GM19240 (cell line): ENCODE data around the gene XNDC1N.
"Not testable (repeated sequence)": the region's sequence is repeated elsewhere in the genome, so short reads cannot be mapped to it uniquely, and the experiment has no call there.

Source experiments
- DNase-seq: peaks from one replicate; pipeline ENCODE4 v3.0.0; 2011; ENCODE audit warnings: low spot score; ENCODE audit not compliant: insufficient read length

The XNDC1N gene

DNA sequence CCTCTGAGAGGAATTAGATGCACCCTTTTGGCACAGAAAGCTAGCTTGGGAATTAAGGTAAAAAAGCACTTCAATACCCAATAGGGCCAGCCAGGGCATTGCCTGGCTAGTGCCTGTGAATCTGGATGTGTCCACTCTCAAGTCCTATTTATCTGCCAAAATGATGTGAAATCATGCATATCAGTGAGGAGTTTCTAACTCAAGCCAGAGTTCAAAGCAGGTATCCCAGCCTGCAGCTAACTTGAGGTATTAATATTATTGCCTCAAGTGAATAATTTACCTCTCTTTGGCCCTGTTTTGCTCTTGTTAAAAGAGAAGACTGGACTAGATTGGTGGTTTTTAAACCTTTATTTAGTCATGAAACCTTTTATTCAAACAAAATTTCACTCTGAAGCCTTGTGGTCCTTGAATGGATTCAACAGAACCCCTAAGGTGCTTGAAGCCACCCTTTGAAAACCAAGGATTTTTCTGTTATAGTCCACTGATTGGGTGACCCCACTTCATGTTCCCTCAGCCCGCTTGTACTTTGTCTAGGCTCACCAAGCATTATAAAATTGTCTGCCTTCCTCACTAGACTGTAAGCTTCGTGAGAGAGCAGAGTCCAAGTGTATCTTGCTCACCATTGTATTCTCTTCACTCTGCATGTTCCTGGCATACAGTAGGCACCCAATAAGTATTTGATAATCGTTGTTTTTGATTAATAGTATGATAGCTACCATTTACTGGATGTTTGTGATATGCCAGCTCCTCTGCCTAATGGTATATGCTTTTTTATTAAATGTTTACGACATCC, 4.9 kb upstream of the XNDC1N start:
- no peak for DNase-seq

DNA sequence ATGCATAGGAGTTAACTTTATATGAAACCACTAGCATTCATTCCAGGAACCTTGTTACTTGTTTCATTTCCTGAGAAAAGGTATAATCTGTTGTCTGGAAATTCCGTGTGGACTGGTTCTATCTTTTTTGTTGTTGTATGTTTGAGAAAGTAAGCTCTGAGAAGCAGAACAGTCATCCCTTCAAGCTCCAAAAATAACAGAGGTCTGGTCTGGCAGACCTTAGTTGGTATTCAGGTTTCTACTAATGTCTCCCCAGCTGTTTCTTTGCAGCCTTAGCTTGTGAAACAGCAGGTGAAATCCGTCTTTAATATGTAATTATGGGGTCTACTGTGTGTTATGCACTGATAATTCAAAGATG, 2.8 kb upstream of the XNDC1N start:
- DNase-seq: no peak

DNA sequence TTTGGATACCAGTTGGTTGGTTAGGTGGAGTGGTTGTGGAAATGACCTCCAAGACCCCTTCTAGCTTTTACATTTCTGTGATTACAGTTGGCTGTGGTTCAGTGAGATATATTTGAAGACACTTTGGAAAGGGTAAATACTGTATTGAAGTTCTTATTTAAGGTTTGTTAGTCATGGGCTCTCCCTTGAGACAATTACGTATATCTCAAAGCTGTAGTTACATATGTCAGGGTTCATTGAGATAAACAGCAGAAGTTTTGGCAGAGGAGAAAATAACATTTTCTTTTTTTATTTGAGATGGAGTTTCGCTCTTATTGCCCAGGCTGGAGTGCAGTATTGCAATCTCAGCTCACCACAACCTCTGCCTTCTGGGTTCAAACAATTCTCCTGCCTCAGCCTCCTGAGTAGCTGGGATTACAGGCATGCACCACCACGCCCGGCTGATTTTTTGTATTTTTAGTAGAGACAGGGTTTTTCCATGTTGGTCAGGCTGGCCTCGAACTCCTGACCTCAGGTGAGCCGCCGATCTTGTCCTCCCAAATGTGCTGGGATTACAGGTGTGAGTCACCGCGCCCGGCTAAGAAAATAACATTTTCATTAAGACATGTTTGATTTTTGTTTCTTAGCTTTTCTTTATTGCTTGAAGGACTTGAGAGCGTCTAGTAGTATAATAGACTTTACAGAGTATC, 2.3 kb upstream of the XNDC1N start:
- DNase-seq: no peak

DNA sequence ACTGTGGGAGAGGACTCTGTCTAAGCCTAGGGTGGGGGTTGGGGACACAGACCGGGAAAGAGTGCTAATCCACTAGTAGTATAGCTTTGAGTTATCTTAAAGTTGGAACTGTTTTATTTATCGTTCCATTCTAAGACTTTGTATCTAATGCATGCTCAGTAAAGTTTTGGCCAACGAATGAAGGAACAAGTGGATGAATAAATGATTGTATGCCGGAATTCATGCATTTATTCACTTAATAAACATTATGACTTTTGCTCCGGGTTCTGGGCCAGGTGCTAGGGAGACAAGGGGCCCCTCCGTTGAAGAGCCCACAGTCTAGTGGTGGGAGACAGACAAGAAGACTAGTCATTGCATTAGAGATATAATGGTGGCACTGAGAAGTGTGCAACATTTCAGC, 1.1 kb upstream of the XNDC1N start:
- no peak for DNase-seq

DNA sequence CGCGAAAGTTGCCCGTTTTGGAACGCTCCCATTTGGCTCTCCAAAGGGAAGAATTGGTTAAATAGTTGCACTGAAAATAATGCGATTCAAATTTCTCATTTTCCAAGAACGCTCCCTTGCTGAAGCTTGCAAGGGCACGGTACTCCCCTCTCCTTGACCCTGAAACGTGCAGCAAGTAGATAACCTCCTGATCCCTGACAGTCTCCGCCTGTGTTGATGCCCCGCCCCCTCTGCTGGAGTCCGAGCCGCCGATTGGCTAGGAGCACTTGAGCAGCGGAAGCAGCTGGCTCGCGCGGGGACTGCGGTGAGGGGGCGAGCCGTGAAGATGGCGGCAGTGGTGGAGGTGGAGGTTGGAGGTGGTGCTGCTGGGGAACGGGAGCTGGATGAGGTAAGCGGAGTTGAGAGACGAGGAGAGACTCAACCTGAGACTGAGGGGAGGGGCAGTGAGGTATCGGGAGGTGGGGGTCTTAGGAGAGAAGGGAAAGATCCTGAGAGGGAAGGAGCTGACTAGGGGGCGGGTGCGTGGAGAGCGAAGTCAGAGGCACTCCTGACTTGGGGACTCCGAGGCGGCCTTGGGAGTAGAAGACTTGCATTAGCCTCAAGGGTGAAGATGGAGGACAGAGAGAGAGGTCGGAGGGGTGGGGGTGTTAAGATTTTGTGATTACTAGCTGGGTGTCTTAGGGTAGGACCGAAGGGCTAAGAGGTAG, 496 bp upstream of the XNDC1N start, which contains the start of gene RNF121:
RNF121 (plus strand) TSS at position 310 of the 707 bp plus-strand sequence; CDS start at position 326, 16 bp downstream.
- peak; percentile 81 for DNase-seq

DNA sequence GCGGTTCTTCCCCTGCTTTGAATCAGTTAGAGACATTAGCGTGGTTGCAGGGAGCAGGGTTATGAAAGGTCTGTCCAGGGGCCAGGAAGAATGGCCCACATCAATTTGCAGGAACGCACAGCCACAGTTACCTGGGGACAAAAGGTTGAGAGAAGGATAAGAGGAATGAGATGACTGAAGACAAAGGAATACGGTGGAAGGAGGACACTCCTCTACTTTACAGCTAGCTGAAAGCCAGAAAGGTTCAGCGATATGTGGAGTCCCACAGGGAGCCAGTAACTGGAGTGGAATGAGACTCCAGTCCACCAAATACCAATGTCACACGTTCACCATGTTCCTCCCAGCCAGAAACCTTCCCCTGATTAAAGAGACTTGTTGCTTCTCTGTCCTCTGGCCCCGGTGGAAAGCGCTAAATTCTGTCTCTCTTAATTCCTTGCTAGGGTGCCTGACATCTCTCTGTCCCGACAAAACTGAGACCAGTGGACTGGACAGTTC, 10.7 kb downstream of the XNDC1N start:
- DNase-seq: no peak

DNA sequence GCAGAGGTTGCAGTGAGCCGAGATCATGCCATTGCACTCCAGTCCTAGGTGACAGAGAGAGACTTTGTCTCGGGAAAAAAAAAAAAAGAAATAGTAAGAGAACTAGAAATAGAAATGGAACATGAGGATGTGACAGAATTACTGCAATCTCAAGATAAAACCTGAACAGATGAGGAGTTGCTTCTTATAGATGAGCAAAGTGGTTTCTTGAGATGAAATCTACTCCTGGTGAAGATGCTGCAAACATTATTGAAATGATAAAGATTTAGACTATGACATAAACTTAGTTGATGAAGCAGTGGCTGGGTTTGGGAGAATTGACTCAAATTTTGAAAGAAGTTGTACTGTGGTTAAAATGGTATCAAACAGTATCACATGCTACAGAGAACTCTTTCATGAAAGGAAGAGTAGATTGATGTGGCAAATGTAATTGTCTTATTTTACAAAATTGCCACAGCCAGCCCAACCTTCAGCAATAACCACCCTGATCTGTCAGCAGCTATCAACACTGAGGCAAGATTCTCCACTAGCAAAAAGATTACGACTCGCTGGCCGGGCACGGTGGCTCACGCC, 13.7 kb downstream of the XNDC1N start:
- DNase-seq: no peak

DNA sequence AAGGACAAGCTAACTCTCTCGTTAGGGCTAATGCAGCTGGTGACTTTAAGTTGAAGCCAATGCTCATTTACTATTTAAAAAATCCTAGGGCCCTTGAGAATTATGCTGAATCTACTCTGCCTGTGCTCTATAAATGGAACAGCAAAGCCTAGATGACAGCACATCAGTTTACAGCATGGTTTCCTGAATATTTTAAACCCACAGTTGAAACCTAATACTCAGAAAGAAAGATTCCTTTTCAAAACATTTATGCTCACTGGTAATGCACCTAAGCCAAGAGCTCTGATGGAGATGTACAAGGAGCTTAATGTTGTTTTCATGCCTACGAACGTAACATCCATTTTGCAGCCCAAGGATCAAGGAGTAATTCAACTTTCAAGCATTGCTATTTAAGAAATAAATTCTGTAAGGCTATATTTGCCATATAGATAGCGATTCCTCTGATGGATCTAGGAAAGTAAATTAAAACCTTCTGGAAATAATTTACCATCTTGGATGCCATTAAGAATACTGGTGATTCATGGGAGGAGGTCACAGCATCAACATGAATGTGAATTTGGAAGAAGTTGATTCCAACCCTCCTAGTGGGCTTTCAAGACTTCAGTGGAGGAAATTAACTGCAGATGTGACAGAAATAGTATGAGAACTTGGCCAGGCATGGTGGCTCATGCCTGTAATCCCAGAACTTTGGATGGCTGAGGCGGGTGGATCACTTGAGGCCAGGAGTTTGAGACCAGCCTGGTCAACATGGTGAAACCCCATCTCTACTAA, 14.5 kb downstream of the XNDC1N start:
- no peak for DNase-seq

DNA sequence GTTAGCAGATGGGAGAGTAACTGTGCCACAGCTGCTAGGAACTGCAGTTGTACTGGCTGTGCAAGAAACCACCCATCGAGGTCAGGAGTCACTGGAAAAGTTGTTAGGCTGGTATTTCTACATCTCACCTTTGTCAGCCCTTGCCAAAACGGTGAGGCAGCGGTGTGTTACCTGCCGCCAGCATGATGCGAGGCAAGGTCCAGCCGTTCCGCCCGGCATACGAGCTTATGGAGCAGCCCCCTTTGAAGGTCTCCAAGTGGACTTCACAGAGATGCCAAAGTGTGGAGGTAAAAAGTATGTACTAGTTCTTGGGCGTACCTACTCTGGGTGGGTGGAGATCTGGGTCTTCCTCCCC, 16.4 kb downstream of the XNDC1N start:
- DNase-seq: not testable (repeated sequence)

DNA sequence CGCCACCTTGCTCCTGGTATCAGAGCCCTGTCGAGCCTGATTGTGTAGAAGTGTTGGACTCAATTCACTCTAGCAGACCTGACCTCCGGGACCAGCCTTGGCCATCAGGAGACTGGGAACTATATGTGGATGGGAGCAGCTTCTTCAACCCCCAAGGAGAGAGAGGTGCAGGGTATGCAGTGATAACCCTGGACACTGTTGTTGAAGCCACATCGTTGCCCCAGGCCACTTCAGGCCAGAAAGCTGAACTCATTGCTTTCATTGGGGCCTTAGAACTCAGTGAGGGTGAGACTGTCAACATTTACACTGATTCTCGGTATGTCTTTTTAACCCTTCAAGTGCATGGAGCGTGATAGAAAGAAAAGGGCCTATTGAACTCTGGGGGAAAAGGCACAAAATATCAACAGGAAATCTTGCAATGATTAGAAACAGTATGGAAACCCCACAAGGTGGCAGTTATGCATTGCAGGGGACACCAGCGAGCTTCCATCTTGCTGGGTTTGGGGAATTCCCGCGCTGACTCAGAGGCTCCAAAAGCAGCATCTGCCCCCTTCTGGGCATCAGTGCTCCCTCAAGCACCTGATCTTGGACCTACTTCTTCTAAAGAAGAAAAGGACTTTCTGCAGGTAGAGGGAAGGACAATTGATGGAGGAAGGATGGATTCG, 16.9 kb downstream of the XNDC1N start:
- not testable (repeated sequence) for DNase-seq

DNA sequence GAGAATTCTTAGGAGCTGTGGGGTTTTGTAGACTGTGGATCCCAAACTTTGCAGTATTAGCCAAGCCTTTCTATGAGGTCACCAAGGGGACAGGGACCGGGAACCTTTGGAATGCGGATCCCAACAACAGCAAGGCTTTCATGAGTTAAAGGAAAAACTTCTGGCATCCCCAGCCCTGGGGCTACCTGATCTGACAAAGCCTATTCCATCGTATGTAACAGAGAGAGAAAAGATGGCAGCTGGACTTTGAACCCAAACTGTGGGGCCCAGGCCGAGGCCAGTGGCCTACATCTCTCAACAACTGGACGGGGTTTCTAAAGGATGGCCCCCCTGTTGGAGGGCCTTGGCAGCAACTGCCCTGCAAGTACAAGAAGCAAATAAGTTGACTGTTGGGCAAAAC, 17.6 kb downstream of the XNDC1N start:
- not testable (repeated sequence) for DNase-seq

DNA sequence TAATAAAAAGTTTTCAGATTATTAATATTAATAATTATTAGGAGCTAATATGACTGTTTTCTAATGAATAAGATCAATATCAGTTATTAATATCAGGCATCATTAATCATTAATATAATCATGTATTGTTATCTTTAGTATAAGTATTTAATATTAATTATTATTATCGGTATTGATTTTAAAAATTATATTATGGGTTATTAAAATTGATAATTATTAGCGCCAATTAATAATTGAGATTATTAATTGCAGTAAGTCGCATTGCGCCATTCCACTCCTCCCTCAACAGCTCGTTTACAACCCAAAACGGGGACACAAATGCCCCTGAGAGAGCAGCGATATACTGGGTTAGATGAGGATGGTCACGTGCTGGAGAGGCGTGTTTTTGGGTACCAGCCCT, 20.2 kb downstream of the XNDC1N start:
- no peak for DNase-seq

DNA sequence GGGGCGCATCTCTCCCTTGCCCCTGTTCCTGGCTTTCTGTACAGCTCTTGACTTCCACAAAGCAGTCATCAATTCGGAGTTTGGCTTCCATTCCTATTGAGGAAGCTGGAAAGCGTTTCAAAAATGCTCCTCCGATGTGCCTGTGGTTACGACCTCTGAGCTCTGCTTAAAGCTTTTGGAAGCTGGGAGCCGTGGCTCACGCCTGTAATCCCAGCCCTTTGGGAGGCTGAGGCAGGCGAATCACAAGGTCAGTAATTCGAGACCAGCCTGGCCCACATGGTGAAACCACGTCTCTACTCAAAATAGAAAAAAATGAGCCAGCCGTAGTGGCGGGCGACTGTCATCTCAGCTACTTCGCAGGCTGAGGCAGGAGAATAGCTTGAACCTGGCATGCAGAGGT, 27.3 kb downstream of the XNDC1N start:
- not testable (repeated sequence) for DNase-seq

DNA sequence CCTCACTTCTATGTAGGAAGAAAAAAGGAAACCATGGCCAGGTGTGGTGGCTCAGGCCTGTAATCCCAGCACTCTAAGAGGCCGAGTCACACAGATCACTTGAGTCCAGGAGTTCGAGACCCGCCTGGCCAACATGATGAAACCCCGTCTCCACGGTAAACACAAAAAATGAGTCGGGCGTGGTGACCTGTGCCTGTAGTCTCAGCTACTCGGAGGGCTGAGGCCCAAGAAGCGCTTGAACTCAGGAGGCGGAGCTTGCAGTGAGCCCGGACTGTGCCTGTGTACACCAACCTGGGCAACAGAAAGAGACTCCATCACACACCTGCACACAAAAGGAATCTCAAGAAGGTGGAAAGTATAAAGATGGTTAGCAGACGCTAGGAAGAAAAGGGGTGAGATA, 32.4 kb downstream of the XNDC1N start:
- no peak for DNase-seq

DNA sequence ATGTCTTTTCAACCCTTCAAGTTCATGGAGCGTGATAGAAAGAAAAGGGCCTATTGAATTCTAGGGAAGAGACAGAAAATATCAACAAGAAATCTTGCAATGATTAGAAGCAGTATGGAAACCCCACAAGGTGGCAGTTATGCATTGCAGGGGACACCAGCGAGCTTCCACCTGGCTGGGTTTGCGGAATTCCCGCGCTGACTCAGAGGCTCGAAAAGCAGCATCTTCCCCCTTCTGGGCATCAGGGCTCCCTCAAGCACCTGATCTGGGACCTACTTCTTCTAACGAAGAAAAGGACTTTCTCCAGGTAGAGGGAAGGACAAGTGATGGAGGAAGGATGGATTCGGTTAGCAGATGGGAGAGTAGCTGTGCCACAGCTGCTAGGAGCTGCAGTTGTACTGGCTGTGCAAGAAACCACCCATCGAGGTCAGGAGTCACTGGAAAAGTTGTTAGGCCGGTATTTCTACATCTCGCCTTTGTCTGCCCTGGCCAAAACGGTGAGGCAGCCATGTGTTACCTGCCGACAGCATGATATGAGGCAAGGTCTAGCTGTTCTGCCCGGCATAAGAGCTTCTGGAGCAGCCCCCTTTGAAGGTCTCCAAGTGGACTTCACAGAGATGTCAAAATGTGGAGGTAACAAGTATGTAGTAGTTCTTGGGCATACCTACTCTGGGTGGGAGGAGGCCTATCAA, 39.1 kb downstream of the XNDC1N start:
- not testable (repeated sequence) for DNase-seq

DNA sequence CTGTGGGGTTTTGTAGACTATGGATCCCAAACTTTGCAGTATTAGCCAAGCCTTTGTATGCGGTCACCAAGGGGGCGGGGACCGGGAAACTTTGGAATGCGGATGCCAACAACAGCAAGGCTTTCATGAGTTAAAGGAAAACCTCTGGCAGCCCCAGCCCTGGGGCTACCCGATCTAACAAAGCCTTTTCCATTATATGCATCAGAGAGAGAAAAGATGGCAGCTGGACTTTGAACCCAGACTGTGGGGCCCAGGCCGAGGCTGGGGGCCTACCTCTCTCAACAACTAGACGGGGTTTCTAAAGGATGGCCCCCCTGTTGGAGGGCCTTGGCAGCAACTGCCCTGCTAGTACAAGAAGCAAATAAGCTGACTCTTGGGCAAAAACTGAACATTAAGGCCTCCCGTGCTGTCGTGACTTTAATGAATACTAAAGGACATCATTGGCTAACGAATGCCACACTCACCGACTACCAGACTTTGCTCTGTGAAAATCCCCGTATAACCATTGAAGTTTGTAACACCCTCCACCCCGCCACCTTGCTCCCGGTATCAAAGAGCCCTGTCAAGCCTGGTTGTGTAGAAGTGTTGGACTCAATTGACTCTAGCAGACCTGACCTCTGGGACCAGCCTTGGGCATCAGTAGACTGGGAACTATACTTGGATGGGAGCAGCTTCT, 39.9 kb downstream of the XNDC1N start:
- DNase-seq: not testable (repeated sequence)

DNA sequence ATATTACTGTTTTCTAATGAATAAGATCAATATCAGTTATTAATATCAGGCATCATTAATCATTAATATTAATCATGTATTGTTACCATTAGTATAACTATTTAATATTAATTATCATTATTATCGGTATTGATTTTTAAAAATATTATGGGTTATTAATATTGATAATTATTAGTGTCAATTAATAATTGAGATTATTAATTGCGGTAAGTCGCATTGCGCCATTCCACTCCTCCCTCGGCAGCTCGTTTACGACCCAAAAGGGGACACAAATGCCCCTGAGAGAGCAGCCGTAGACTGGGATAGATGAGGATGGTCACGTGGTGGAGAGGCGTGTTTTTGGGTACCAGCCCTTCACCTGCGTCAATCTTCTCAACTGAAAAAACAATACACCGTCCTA, 42.6 kb downstream of the XNDC1N start:
- DNase-seq: not testable (repeated sequence)
